K562 (cell line): ENCODE measurements around the gene LRRC15. TPM values are rescaled to one million over a fixed set of nuclear protein-coding genes. Genes with fewer than 3 reads are reported as not detected.

Experiments used
- C11orf30 ChIP-seq: fragments of 450-650 bp; IDR thresholded peaks from 2 replicates; pipeline ENCODE4 v1.6.1; 2016; ENCODE audit warnings: low read depth, mild to moderate bottlenecking
- CEBPG ChIP-seq, 3 experiments: fragments of 200-800 bp in 1 of 3; sonication (Bioruptor generic) in 1 of 3; sonication (generic) in 1 of 3; formaldehyde crosslinking in 1 of 3; IDR thresholded peaks in 2 of 3; conservative IDR thresholded peaks in 1 of 3; 2 replicates each; pipeline versions ENCODE4 v1.6.1 to v1.8.0; 2016 to 2022; ENCODE audit warnings: missing compliant biosample characterization in 2 of 3, missing genetic modification characterization in 2 of 3, mild to moderate bottlenecking in 1 of 3, missing genetic modification reagents in 1 of 3
- HNRNPK ChIP-seq: fragments of 200-400 bp; formaldehyde crosslinking; IDR thresholded peaks from one replicate; pipeline ENCODE4 v1.6.1; 2018; ENCODE audit warnings: mild to moderate bottlenecking, low read depth, low read length; ENCODE audit not compliant: poor library complexity, severe bottlenecking
- IRF2 ChIP-seq: sonication (generic); formaldehyde crosslinking; IDR thresholded peaks from 2 replicates; pipeline ENCODE4 v1.8.1; 2022; ENCODE audit warnings: mild to moderate bottlenecking, missing genetic modification reagents
- NR4A1 ChIP-seq, 2 experiments: fragments of 250-450 bp in 1 of 2; fragments of 450-650 bp in 1 of 2; sonication (Bioruptor Pico) in 1 of 2; IDR thresholded peaks; 2 replicates each; pipeline versions ENCODE4 v1.4.0 to v1.6.1; 2016 to 2020; ENCODE audit warnings: mild to moderate bottlenecking in 2 of 2, missing compliant biosample characterization in 1 of 2, missing genetic modification characterization in 1 of 2, moderate library complexity in 1 of 2
- OTX1 ChIP-seq: fragments of 450-650 bp; formaldehyde crosslinking; IDR thresholded peaks from 2 replicates; pipeline ENCODE4 v1.4.0; 2022; ENCODE audit warnings: mild to moderate bottlenecking
- PCBP2 ChIP-seq: fragments of 200-400 bp; formaldehyde crosslinking; IDR thresholded peaks from 2 replicates; pipeline ENCODE4 v1.6.1; 2018; ENCODE audit warnings: low read length, low read depth, mild to moderate bottlenecking, moderate library complexity; ENCODE audit not compliant: poor library complexity, severe bottlenecking
- PHF20 ChIP-seq: fragments of 450-650 bp; IDR thresholded peaks from 2 replicates; pipeline ENCODE4 v1.6.1; 2018; ENCODE audit not compliant: partially characterized antibody
- TBP ChIP-seq: optimal IDR thresholded peaks from 2 replicates; pipeline ENCODE3; 2011; ENCODE audit warnings: low read depth, low read length, improper control_type of control experiment
- TRIM24 ChIP-seq, 2 experiments: fragments of 450-650 bp; IDR thresholded peaks; 2 replicates each; pipeline ENCODE4 v1.6.1; 2016
- ZFP30 ChIP-seq: fragments of 250-450 bp; sonication (Bioruptor Pico); IDR thresholded peaks from 2 replicates; pipeline ENCODE4 v1.8.0; 2022; ENCODE audit warnings: moderate library complexity, mild to moderate bottlenecking, inconsistent platforms, borderline replicate concordance
- ZNF23 ChIP-seq: fragments of 250-450 bp; sonication (Bioruptor Pico); IDR thresholded peaks from 2 replicates; pipeline ENCODE4 v1.4.0; 2020; ENCODE audit warnings: mild to moderate bottlenecking
- polyA plus RNA-seq, 8 experiments: library from polyadenylated mRNA; depleted of rRNA in 4 of 8; stranded (reverse) in 5 of 8; unstranded in 3 of 8; fragments of >200 nt; fragmentation: Nextera tagmentation in 2 of 8; fragmentation: Illumina TruSeq in 1 of 8; extraction: Ambion mirVana in 2 of 8; extraction: Trizol in 1 of 8; gene quantifications; 2 replicates each; pipeline versions ENCODE4 v1.2.1 to v1.2.3, GENCODE V29; 2011 to 2014; ENCODE audit warnings: inconsistent platforms in 1 of 8, missing spikeins in 1 of 8
- total RNA-seq, 7 experiments: library from RNA; depleted of rRNA in 6 of 7; stranded (reverse); fragments of >200 nt in 6 of 7; fragmentation: Illumina TruSeq in 2 of 7; extraction: Trizol in 2 of 7; gene quantifications; 2 replicates each; pipeline versions ENCODE4 v1.2.1 to v1.2.3, GENCODE V29; 2011 to 2021; ENCODE audit warnings: low replicate concordance in 1 of 7
- TF ChIP-seq, protein P1 (sequence below), 2 experiments: fragments of 450-650 bp; formaldehyde crosslinking in 1 of 2; IDR thresholded peaks; 2 replicates each; pipeline versions ENCODE4 v1.4.0 to v1.6.1; 2014 to 2020; ENCODE audit warnings: mild to moderate bottlenecking in 2 of 2, borderline replicate concordance in 1 of 2, low read depth in 1 of 2
- TF ChIP-seq, protein P2 (sequence below): fragments of 450-650 bp; formaldehyde crosslinking; IDR thresholded peaks from 2 replicates; pipeline ENCODE4 v1.4.0; 2020; ENCODE audit warnings: mild to moderate bottlenecking, moderate library complexity

Gene LRRC15
- total and polyA plus RNA-seq, 9 of the 15 experiments (the other 6 are each of a cell fraction or from before 2014, with no cell fraction given) = not detected

DNA sequence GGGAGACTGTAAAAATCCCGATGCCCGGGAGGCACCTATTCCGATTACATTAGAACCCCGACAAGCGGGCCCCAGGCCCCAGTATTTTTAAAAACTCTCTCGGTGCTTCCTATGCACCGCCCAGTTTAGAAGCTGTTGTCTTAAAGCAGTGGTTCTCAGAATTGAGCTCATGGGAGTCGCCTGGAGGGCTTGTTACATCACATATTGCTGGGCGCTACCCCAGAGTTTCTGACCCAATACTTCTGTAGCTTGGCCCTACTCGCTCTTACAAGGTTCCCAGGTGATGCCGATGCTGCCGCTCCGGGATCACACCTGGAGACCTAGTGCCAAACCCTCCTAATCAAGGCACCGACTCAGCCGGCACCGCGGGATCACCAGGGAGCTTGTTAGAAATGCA is 53.6 kb downstream of the LRRC15 start (continued):
- TF ChIP-seq, protein P1, sequence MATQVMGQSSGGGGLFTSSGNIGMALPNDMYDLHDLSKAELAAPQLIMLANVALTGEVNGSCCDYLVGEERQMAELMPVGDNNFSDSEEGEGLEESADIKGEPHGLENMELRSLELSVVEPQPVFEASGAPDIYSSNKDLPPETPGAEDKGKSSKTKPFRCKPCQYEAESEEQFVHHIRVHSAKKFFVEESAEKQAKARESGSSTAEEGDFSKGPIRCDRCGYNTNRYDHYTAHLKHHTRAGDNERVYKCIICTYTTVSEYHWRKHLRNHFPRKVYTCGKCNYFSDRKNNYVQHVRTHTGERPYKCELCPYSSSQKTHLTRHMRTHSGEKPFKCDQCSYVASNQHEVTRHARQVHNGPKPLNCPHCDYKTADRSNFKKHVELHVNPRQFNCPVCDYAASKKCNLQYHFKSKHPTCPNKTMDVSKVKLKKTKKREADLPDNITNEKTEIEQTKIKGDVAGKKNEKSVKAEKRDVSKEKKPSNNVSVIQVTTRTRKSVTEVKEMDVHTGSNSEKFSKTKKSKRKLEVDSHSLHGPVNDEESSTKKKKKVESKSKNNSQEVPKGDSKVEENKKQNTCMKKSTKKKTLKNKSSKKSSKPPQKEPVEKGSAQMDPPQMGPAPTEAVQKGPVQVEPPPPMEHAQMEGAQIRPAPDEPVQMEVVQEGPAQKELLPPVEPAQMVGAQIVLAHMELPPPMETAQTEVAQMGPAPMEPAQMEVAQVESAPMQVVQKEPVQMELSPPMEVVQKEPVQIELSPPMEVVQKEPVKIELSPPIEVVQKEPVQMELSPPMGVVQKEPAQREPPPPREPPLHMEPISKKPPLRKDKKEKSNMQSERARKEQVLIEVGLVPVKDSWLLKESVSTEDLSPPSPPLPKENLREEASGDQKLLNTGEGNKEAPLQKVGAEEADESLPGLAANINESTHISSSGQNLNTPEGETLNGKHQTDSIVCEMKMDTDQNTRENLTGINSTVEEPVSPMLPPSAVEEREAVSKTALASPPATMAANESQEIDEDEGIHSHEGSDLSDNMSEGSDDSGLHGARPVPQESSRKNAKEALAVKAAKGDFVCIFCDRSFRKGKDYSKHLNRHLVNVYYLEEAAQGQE (IDR thresholded peaks at IDR 0.05; ENCODE audit: borderline replicate concordance) = no peak
- TF ChIP-seq, protein P1 (CRISPR knock-in tag; IDR thresholded peaks at IDR 0.05; ENCODE audit: low read depth) = no peak
- TF ChIP-seq PCBP2 (no peak), CEBPG (CRISPR knock-in tag; IDR thresholded peaks at IDR 0.05) (no peak), CEBPG (tag; conservative IDR thresholded peaks at IDR 0.05 in 1 of 2, IDR thresholded peaks at IDR 0.05 in 1 of 2) (no peak), OTX1 (CRISPR knock-in tag) (no peak), HNRNPK (no peak), TBP (no peak), ZFP30 (CRISPR knock-in tag) (no peak), ZNF23 (CRISPR knock-in tag) (no peak), IRF2 (CRISPR knock-in tag) (no peak), NR4A1 (CRISPR knock-in tag; IDR thresholded peaks at IDR 0.05) (no peak), NR4A1 (tag; IDR thresholded peaks at IDR 0.05) (no peak), PHF20 (no peak), C11orf30 (no peak), TRIM24 (IDR thresholded peaks at IDR 0.05) (no peak)
- TF ChIP-seq, protein P2, sequence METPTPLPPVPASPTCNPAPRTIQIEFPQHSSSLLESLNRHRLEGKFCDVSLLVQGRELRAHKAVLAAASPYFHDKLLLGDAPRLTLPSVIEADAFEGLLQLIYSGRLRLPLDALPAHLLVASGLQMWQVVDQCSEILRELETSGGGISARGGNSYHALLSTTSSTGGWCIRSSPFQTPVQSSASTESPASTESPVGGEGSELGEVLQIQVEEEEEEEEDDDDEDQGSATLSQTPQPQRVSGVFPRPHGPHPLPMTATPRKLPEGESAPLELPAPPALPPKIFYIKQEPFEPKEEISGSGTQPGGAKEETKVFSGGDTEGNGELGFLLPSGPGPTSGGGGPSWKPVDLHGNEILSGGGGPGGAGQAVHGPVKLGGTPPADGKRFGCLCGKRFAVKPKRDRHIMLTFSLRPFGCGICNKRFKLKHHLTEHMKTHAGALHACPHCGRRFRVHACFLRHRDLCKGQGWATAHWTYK (CRISPR knock-in tag) = no peak
- TF ChIP-seq, all 486 proteins: peak for 0
